GM18868 (cell line): ENCODE measurements around the gene LRRC47.

ENCODE experiments used
- ATAC-seq: cut with Tn5 transposase; IDR thresholded peaks from one replicate; pipeline ENCODE4 v1.9.1; 2021; ENCODE audit warnings: mild to moderate bottlenecking, moderate library complexity; ENCODE audit not compliant: unreplicated experiment

LRRC47 gene

DNA sequence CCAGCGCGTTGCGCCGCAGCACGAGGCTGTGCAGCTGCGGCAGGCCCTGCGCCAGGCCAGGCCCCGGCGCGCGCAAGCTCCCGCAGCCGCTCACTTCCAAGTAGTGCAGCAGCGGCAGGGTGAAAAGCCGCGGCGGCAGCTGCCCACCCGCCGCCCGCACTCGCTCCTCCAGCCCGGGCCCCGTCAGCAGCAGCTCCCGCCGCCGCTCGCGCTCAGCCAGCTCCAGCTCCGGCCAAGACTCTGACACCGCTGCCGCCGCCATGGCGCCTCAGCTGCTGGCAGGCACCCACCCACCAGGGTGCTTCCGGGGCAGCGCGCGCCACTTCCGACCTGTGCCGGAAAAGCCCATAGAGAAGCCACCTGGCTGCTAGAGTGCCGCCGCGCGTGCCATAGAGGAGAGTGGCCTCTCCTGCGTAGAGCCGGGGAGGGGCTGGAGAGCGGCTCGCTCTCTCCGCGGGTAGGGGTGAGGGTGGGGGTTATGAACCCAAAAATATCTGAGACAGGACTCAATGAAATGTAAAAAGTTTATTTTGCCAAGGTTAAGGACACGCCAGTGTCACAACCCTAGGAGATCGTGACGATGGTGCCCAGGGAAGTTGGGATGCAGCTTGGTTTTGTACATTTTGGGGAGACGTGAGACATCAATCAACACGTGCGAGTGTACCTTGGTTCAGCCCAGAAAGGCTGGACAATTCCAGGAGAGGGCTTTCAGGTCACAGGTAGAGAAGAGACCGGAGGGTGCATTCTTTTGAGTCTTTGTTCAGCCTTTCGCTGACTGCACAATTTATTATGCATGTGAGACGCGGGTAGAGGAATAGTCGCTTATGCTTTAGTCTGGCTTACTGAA, at the start of gene LRRC47:
Gene LRRC47, minus strand, starts transcription at position 284 of the 847 bp plus-strand sequence. Its CDS starts 22 bp downstream, at position 262.
- ATAC-seq = peak; percentile 99

DNA sequence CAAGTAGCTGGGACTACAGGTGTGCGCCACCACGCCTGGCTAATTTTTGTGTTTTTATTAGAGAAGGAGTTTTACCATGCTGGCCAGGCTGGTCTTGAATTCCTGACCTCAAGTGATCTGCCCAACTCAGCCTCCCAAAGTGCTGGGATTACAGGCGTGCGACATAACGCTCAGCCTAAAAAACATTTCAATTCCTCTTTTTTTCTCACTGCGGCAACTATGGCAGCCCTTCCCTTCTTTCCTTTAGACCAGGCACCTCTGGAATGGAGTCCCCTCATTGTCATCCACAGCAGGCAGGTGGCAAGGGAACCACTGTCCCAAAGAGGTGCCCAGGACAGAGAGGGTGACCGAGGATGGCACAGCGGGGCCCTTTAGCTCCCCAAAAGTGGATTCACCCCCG, 46.6 kb upstream of the LRRC47 start:
- ATAC-seq = no peak

DNA sequence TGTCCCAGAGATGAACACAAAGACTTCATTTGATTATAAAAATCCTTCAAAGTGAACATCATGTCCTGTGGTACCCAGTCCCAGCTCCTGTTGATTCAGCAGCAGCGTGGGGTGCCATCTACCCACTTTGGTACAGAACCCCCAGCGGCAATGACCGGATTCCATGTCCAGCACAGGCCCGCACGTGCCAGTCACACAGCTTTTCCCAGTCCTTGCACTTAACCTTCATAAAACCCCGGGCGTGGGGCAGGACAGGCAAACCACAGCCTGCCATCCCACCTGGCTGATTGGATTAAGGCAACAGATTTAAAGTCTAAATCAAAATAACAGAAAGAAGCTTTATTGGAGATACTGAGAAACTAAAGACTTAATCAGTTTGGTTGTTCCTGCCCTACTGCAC, 45.2 kb upstream of the LRRC47 start:
- ATAC-seq = no peak

DNA sequence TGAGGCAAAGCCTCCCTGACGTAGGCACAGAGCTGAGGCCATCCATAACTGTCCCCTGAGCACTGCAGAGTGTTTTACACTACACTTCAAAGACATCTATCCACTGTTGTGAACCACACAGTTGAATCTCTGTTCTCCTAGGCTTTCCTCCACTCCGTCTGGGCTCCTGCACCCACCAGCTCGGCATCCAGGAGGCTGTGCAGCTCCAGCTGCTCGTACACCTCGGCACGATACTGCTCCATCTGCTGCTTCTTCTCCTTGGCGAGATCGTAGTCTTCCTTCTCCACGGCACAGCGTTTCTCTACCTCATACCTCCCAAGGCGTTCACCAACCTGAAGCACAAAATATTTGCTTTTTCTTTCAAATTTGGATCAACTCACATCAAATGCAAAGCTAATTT, 42.5 kb upstream of the LRRC47 start:
- no peak for ATAC-seq

DNA sequence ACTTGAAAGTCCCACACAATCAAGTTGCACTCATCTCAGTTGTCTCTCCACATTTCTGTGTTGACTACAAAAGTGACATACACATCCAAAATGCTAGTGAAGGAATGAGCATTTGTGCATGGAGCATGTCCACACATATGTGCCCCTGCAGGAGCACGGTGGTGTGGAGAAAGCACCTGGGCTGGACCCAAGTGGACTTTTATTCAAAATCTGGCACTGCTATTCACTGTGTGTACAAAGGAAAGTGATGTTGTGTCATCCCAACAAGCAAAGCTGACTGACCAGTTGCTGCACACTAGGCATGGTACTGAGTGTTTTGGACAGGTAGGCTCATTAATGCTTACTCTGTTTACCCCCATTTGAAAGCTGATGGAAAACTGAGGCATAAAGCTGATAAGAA, 41.4 kb upstream of the LRRC47 start:
- no peak for ATAC-seq

DNA sequence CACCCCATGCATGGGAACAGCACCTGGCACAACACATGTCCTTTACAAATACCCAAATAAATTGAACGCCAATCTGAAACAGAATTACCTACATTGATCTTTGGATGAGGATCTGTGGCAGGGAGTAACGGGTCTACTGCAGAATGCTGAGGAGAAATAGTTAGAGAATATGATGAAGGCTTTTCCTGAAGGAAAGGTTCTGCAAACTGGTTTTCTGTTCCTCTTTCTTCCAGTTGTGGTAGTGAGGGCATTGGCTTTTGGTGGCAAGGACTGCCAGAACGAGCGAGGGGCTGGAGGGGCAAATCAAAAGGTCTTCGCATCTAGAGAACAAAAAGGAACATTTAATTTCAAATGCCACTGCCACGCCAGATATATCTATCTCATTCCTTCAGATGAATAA, 40.9 kb upstream of the LRRC47 start:
- no peak for ATAC-seq

DNA sequence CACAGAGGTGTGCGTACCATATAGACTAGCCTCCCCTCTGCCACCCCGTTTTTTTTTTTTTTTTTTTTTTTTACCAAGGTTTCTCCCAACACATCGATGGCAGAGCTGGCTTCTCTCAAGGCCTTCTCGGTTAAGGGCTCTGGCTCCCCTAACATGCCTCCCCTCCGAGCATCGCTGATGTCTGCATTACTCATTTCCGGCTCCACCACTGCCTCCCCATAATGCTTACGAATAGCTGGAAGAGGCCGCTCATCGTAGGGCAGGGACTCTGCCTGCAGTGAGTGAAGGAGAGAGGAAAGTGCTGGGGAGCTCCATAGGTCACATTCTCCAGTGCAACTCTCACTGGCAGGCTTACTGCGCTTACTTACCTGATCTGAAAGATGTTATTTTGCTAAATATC, 40.1 kb upstream of the LRRC47 start:
- ATAC-seq = no peak

DNA sequence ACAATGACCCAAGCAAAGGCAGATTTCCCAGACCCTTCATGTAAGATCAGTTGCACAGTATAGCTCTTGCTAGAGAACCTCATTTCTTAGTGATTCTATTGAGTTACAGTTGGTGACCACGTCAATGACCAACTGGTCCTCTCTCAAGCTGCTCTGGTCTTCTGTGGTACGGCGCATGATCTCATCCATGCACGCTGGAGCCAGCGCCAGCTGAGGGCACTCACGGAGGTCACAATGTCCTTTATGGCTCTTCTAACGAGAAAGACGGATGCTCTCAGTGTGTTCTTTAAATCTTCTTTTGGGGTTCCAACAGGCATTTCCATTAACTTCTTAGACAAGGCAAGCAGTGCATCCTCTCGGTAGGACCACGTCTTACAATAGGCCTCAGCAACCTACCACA, 38.4 kb upstream of the LRRC47 start:
- ATAC-seq = no peak

DNA sequence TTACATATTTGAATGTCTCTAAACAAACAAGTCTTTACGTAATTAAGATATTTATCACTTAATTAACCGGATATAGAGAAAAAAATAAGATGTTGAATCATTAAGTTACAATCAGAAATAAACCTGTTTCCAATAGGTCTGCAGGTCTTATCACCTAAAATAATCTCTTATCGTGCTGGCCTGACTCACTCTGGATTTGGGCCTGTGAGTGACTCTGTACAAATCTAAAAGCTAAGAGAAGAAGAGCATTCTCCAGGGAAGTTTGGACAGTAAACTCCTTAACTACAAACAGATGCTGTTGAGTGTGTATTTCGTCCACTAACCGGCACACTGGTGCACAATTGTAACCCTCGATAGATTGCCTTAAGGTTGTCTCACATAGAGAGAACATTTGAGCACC, 35.4 kb upstream of the LRRC47 start:
- ATAC-seq = no peak

DNA sequence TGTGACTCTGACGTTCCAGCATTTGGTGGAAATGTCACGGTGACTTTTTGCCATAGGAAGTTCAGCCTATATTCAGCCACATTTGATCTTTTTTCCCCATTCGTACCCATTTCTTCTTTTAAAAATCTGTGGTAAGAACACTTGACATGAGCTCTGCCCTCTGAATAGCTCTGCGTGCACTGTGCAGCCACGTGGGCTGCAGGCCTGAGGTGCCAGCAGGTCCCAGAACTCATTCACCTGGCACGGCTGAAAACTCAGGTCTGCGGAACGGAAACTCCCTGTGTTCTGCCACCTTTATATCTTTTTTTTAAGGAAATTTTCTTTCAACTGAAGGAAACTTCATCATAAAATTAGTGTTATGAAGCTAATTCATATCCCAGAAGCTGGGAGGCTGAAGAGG, 32.1 kb upstream of the LRRC47 start:
- ATAC-seq = no peak

DNA sequence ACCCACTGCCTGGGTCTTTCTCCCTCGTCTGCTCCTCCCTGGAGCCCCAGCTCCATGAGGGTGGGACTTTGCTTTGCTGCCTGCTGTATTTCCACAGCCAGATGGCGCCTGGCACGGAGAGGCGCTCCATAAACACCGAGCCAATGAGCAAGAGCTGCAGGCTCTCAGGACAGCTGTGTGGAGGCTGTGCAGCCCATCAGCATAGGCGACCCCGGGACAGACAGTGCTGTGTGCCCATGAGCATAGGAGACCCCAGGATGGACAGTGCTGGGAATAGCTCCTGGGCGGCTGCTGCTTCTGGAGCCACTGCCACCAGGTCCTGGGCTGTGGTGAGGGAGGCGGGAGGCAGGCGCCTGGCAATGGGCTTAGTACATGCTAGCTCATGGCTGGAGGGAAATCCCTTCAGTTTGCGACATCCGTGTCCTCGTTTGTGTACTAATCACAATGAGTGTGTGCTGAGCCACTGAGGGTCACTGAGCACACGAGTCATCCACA, 31.6 kb upstream of the LRRC47 start:
- no peak for ATAC-seq

DNA sequence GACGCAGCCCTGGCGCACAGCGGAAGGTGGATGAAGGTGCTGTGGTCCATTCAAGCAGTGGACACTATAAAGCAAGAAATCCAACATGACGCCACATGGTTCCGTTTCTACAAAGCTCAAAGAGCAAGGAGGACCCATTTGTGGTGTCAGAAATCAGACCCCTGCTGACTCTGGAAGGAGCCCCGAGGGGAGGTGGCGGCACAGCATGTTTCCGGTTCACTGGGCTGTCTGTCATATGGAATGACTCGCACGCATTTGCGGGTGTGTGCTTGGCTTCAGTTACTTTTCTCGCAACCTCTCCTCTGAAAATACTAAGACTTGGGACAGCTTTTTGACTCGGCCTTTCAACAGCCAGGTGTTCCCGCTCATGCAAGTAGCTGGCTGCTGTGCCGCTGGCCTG, 29.1 kb upstream of the LRRC47 start:
- ATAC-seq = no peak

DNA sequence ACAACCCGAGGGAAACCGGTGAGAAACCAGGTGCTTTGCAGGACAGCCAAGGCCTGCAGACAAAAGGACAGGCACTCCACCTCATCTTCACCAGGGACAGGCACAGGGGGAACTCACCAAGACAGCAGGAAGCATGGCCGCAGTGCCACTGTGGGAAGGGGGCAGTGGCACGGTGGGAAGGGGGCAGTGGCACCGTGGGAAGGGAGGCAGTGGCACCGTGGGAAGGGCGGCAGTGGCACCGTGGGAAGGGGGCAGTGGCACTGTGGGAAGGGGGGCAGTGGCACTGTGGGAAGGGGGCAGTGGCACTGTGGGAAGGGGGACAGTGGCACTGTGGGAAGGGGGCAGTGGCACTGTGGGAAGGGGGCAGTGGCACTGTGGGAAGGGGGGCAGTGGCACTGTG, 28.4 kb upstream of the LRRC47 start:
- ATAC-seq = no peak

DNA sequence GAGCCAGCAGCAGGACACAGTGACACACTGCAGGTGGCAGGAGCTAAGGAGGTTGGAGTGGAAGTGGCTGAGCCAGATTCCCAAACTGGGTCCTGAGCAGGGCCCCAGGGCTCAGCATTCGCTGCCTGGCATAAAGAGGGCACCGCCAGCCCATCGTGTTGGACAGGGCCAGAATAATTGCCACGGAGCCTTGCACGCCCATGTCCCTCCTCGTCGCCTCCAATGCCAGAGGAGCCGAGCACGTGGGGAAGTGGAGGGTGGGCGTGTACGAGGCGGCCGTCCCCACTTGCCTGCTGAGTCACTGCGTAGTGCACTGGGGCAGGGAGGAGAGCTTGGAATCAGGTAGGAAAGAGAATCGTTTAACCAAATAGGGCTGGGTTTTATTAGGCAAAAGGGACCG, 26.1 kb upstream of the LRRC47 start:
- no peak for ATAC-seq

DNA sequence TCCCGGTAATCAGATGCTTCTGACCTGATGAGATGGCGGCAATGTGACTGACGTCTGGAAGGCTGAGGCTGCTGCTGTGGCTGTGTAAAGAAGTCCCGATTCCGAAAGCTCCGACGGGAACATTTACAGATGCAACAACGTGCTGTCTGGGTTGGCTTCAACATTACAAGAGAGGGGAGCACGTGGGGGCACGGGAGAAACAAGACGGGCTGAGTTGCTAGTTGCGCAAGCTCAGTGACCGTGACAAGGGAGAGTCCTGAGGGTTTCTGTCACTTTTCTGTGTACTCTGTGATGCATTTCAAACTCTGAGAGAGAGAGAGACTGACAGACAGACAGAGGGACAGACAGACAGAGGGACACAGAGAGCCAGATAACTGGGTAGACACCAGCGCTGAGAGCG, 25.6 kb upstream of the LRRC47 start:
- ATAC-seq = no peak

DNA sequence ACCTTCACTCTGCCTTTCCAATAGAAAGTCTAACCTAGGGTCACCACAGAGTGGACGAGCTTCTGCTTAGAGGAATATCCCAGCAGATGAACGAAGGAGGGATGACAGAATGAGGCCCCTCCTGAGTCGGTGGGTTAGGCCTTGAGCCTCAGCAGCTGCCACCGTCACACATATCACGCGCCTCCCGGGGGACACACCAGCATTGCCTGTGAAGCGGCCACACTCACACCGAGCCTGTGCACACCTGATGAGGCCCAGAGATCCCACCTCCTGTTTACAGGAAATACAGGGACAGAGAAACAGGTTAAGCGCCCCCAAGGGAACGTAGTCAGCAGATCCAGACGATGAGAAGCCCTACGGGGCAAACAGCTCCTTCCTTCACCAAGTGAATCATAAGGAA, 25.1 kb upstream of the LRRC47 start:
- no peak for ATAC-seq

DNA sequence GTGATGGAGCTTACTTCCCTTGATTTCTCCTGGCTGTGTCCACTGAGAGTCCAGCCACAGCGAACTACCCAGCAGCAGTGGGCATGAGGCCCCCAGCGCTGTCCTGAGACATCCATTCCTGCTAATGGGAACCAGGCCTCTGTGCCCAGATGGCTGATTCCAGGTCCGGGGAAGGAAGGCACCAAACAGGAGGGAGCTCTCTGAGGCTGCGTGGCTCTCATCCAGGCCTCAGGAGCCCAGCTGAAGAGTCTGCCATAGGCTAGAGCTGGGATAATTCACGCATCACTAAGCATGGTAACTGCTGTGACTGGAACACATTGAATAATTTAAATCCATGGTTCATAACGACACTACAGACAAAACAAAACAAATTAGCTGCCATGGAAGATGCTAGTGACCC, 24.7 kb upstream of the LRRC47 start:
- ATAC-seq = no peak

DNA sequence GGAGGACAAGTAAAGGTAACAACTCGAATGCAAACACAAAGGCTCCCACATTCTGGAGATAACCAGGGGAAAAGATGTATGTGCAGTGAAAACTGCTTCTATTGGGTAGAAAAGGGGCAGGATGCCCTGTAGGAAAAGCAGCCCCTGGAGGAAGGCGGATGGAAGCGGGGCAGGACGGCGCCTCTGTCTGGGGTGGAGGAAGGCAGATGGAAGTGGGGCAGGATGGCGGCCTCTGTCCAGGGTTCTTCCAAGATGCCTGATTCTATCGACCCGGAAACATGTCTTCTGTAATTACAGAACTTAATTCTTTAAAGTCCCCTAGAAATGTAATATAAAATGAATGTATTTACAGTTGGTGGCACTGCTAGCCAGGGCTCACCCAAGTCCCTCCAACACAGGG, 24.0 kb upstream of the LRRC47 start:
- no peak for ATAC-seq

DNA sequence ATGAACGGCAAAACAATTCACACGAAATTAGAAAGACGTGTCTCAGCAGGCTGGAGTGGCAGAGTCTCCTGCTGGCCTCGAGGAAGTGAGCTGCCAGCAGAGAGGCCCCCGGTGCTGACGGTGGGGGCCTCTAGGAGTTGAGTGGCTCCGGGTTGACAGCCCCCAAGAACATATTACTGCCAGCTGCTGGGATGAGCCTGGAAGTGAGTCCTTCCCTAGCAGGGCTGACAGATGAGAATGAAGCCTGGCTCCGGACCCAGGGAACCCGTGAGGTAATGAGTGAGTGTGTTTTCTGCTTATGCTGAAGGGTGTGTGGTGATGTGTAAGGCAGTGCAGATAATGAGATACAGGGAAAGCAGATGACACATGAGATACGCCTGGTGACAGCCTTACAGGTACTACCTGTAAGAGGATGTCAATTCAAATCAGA, 23.5 kb upstream of the LRRC47 start:
- no peak for ATAC-seq

DNA sequence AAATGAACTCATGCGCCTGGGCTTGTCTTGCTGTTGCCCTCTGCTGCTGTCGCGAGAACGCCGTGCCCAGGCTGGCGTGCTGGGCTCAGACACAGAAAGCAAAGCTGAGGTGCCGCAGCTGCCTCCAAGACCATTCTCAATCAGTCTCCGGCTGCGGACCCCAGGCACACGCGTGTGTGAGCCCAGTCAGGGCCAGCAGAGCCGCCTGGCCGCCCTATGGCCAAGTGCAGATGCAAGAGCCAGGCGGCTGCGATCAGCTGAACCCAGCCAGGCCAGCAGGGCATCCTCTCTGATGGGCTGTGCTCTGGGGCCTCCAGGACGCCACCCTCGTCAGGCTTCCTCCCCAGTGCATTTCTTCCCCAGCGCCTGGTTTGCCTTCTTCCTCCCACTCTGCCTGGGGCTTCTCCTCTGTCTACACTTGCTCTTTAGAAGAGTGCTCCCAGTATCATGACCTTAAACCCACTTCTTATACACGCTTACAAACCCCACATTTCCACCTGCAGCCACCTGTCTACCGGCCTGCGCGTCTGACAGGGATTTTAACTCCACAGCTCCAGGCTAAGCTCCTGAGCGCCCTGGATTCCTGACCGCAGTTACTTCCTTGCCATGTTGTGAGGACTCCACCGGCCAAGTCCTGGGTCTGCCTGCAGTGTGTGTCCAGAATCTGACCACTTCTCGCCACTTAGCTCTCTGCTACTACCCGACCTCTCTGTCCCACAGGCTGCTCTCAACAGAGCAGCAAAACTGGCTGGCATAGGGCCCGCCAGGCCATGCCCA, 21.7 kb upstream of the LRRC47 start:
- ATAC-seq = no peak

DNA sequence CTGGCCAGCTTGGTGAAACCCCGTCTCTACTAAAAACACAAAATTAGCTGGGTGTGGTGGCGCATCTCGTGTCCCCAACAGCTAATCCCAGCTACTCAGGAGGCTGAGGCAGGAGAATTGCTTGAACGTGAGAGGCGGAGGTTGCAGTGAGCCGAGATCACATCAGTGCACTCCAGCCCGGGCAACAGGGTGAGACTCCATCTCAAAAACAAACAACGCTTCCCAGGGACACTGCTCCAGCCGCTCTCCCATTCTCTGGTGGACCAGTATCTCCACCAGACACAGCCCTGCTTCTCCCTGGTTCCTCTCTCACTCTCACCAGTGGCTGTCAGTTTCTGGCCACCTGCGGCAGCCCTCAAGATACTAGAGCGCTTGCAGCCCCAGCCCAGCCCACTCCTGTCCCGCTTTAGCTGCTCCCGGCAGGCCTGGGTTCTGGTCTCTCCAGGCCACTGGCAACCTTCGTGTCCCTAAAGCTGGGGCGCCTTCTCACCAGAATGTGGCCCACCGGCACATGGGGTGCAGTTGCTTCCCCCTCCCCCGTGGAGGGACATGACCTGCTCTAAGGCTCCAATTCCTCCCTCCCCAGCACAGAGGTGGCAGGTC, 20.9 kb upstream of the LRRC47 start:
- no peak for ATAC-seq
